ENCODE measurements around the gene ADGRG6. TPM values are rescaled to one million over a fixed set of nuclear protein-coding genes. Genes with fewer than 3 reads are reported as not detected.

The ADGRG6 gene
- total RNA-seq, 1 donor, result 1.8 TPM

DNA sequence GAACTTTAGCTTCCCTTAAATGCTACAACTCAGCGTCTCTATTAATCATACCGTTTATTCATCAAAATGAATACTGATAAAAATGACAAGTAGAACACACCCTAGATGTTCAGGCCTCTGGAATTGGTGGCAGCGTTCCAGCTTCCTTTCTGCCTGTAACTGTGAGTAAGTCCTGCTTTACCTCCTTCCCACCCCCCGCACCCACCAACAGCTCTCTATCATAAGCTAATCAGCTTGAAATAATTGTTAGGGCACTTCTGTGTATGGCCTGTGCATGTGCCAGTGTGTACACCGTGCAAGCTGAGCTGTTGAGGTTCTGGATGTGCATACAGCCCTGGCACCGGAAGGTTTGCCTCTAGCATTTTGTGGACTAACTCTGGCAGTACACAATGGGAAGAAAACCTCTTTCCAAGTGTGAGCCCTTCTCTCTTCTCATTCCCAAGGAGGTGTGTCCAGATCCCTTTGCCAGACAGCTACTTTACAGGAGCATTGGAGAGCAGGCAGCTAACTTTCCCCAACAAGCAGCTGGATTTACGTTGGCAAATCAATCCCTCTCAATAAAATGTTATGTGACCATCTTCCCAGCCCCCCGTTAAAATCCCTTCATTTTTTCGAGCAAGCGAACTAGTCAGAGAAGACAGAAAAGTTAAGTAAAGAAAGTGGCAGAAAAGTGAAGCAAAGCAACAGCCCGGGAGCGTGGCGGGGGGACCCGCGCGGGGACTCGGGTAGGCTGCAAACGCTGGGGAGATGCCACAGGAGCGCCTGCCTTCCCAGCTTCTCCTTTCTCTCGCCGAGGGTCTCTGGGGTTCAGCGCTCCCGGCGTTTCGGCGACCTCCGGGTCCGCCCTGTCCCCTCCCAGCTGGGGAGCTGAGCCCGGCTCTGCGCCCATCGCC, 803 bp upstream of the ADGRG6 start:
- Histone ChIP-seq H3K4me1 (ENCODE audit: insufficient read depth, low read length) (peaks cover 16% of the 10 kb centered on the region), H3K4me3 (ENCODE audit: low read length) (peak overlapping the region; percentile 32), H3K27me3 (ENCODE audit: insufficient read depth, low read length) (peaks cover 22% of the 10 kb centered on the region), H3K9me3 (ENCODE audit: low read depth, low read length) (no peaks in the 10 kb centered on the region)

DNA sequence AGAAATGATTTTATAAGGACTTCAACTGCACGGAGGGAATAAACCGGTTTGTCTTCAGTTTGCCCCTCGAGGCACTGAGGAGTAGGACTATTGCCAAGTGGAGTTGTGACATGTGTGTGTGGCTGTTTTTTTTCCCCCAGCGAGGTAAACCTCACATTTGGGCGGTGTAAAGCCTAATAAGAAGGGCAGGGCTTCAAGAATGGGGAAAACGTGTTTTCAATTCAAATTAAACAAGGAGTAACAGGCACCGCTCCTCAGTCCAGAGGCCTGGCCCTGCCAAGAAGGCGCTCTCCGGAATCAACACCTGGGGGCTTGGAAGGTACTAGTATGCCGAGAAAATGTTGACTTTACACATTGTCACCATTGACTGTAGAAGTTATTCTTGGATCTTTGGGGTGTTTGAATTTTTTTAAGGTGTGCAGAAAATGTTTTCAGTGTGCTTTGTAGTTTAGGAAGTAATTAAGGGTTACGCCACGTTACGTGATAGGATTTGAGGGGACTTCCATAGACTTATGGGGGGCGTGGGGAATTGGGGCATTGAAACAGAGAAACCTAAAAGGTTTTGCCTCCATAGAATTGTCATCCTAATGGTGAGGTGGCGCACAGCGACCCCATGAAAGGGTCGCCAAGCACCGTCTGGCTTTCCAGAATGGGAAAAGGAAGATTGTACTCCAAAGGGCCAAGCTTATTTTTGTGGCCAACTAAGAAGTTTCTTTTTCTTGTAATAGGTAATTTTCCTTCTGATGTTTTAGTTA, 791 bp downstream of the ADGRG6 start:
- Histone ChIP-seq H3K4me1 (ENCODE audit: insufficient read depth, low read length) (peaks cover 16% of the 10 kb centered on the region), H3K27me3 (ENCODE audit: insufficient read depth, low read length) (peaks cover 22% of the 10 kb centered on the region), H3K9me3 (ENCODE audit: low read depth, low read length) (no peaks in the 10 kb centered on the region), H3K4me3 (ENCODE audit: low read length) (peak overlapping the region; percentile 32)

- H3K9me3 ChIP-seq (ENCODE audit: low read depth, low read length), result no peaks in the 10 kb centered on the region
- H3K4me1 ChIP-seq (ENCODE audit: insufficient read depth, low read length), result peaks cover 16% of the 10 kb centered on the region
- H3K27me3 ChIP-seq (ENCODE audit: insufficient read depth, low read length), result peaks cover 22% of the 10 kb centered on the region
- no peak overlapping the region for H3K4me3 ChIP-seq (ENCODE audit: low read length)
Measured at GRCh38 chr6:142303176-142303533, 1.3 kb downstream of the ADGRG6 start.

DNA sequence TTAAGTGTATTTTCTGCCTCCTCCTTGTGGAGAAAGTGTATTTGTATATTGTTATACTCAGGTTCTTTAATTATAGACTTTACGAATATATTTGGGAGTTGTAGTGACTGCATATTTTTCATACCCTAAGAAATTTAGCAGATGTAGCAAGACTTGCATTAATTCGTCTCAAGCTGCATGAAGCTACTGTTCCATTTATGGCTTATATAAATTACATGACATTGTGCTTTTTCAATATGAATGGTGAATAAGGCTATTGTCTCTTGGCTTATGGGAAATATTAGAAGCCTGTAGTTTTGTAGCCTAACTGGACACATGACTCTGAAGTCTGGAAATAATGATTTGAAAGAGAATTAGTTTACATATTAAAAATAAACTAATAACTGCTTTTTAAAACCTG, 2.4 kb downstream of the ADGRG6 start:
- Histone ChIP-seq H3K9me3 (ENCODE audit: low read depth, low read length) (no peaks in the 10 kb centered on the region), H3K4me1 (ENCODE audit: insufficient read depth, low read length) (peaks cover 16% of the 10 kb centered on the region), H3K27me3 (ENCODE audit: insufficient read depth, low read length) (peaks cover 22% of the 10 kb centered on the region), H3K4me3 (ENCODE audit: low read length) (no peak overlapping the region)

GRCh38 chr6:142306736-142307135, 4.9 kb downstream of the ADGRG6 start:
- Histone ChIP-seq H3K4me1 (ENCODE audit: insufficient read depth, low read length) (peaks cover 7% of the 10 kb centered on the region), H3K27me3 (ENCODE audit: insufficient read depth, low read length) (peaks cover 9% of the 10 kb centered on the region), H3K9me3 (ENCODE audit: low read depth, low read length) (no peaks in the 10 kb centered on the region), H3K4me3 (ENCODE audit: low read length) (no peak overlapping the region)

GRCh38 chr6:142307963-142308748, 6.3 kb downstream of the ADGRG6 start:
- Histone ChIP-seq H3K4me3 (ENCODE audit: low read length) (no peak overlapping the region), H3K4me1 (ENCODE audit: insufficient read depth, low read length) (no peaks in the 10 kb centered on the region), H3K27me3 (ENCODE audit: insufficient read depth, low read length) (no peaks in the 10 kb centered on the region), H3K9me3 (ENCODE audit: low read depth, low read length) (no peaks in the 10 kb centered on the region)

DNA sequence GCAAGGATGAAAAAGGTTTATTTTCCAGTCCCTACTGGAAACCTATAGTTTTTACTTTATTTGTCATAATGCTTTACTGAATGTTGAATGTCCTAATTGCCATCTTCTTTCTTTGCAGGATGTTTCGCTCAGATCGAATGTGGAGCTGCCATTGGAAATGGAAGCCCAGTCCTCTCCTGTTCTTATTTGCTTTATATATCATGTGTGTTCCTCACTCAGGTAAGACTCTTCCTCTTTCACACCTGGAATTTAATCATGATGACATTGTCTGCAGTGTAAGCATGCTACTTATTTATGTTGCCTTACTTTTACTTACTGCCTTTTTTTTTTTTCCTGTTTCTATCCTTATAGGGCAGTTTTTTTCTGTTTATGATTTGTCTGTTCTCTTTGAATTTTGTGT, 7.6 kb downstream of the ADGRG6 start:
- Histone ChIP-seq H3K27me3 (ENCODE audit: insufficient read depth, low read length) (no peaks in the 10 kb centered on the region), H3K4me1 (ENCODE audit: insufficient read depth, low read length) (no peaks in the 10 kb centered on the region), H3K4me3 (ENCODE audit: low read length) (no peak overlapping the region), H3K9me3 (ENCODE audit: low read depth, low read length) (no peaks in the 10 kb centered on the region)

GRCh38 chr6:142313284-142313683, 11.5 kb downstream of the ADGRG6 start:
- Histone ChIP-seq H3K9me3 (ENCODE audit: low read depth, low read length) (no peaks in the 10 kb centered on the region), H3K4me3 (ENCODE audit: low read length) (no peak overlapping the region), H3K27me3 (ENCODE audit: insufficient read depth, low read length) (no peaks in the 10 kb centered on the region), H3K4me1 (ENCODE audit: insufficient read depth, low read length) (no peaks in the 10 kb centered on the region)

DNA sequence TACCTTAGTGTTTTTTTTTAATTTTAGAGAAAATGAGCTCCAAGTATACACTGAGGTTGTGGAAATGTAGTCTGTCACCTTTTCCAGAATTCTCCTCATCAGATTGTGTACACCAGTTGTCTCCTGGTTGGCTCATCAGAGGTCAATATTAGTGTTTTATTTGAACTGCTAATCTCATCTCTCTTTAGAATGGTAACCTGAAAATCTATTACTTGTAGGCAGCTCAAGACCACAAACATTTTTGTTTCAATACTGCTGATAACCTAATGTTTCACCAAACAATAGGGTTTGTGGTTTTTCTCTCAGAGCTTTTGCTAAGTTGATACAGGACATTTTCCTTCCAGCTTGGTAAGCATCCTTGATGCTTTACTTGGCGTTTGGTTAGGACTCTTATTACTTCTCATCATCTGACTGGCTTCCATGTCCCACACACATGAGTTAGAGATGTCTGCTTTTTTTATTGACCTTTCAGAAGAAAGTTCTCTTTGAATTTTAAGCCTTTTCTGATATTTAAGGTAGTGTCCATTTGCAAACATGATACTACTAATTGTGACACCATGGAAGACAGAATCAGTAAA, 15.1 kb downstream of the ADGRG6 start:
- H3K9me3 ChIP-seq (ENCODE audit: low read depth, low read length), result no peaks in the 10 kb centered on the region
- H3K4me3 ChIP-seq (ENCODE audit: low read length), result no peak overlapping the region
- H3K27me3 ChIP-seq (ENCODE audit: insufficient read depth, low read length), result peaks cover 4% of the 10 kb centered on the region

GRCh38 chr6:142318714-142319113, 16.9 kb downstream of the ADGRG6 start:
- Histone ChIP-seq H3K27me3 (ENCODE audit: insufficient read depth, low read length) (peaks cover 4% of the 10 kb centered on the region), H3K4me1 (ENCODE audit: insufficient read depth, low read length) (no peaks in the 10 kb centered on the region)

More for the DNA sequence above, 15.1 kb downstream of the ADGRG6 start:
- no peaks in the 10 kb centered on the region for H3K4me1 ChIP-seq (ENCODE audit: insufficient read depth, low read length)

GRCh38 chr6:142320366-142320765, 18.6 kb downstream of the ADGRG6 start:
- H3K4me1 ChIP-seq (ENCODE audit: insufficient read depth, low read length), result no peaks in the 10 kb centered on the region
- H3K4me3 ChIP-seq (ENCODE audit: low read length), result no peak overlapping the region
- no peaks in the 10 kb centered on the region for H3K9me3 ChIP-seq (ENCODE audit: low read depth, low read length)
- peaks cover 4% of the 10 kb centered on the region for H3K27me3 ChIP-seq (ENCODE audit: insufficient read depth, low read length)

More at GRCh38 chr6:142318714-142319113, 16.9 kb downstream of the ADGRG6 start:
- Histone ChIP-seq H3K4me3 (ENCODE audit: low read length) (no peak overlapping the region), H3K9me3 (ENCODE audit: low read depth, low read length) (no peaks in the 10 kb centered on the region)

- H3K4me1 ChIP-seq (ENCODE audit: insufficient read depth, low read length), result no peaks in the 10 kb centered on the region
- H3K9me3 ChIP-seq (ENCODE audit: low read depth, low read length), result no peaks in the 10 kb centered on the region
Measured at GRCh38 chr6:142321451-142321850, 19.6 kb downstream of the ADGRG6 start.

DNA sequence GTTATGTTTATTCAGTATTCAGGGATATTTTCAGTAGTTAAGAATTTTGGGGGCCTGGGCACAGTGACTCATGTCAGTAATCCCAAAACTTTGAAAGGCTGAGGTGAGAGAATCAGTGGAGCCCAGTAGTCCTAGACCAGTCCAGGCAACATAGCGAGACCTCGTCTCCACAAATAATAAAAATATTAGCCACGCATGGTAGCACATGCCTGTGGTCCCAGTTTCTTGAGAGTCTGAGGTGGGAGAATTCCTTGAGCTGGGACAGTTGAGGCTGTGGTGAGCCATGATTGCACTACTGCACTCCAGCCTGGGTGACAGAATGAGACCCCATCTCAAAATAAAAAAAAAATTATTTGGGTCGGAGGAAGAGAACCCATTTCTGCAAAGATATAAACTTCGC, 20.3 kb downstream of the ADGRG6 start:
- Histone ChIP-seq H3K9me3 (ENCODE audit: low read depth, low read length) (no peaks in the 10 kb centered on the region), H3K4me3 (ENCODE audit: low read length) (no peak overlapping the region), H3K4me1 (ENCODE audit: insufficient read depth, low read length) (no peaks in the 10 kb centered on the region), H3K27me3 (ENCODE audit: insufficient read depth, low read length) (peaks cover 4% of the 10 kb centered on the region)

More at GRCh38 chr6:142321451-142321850, 19.6 kb downstream of the ADGRG6 start:
- Histone ChIP-seq H3K27me3 (ENCODE audit: insufficient read depth, low read length) (peaks cover 4% of the 10 kb centered on the region), H3K4me3 (ENCODE audit: low read length) (no peak overlapping the region)

- no peak overlapping the region for H3K4me3 ChIP-seq (ENCODE audit: low read length)
- no peaks in the 10 kb centered on the region for H3K4me1 ChIP-seq (ENCODE audit: insufficient read depth, low read length)
- peaks cover 4% of the 10 kb centered on the region for H3K27me3 ChIP-seq (ENCODE audit: insufficient read depth, low read length)
- H3K9me3 ChIP-seq (ENCODE audit: low read depth, low read length), result no peaks in the 10 kb centered on the region
Measured at GRCh38 chr6:142322504-142323198, 20.8 kb downstream of the ADGRG6 start.

Data from mononuclear cell (primary cell).